Measurements from ENCODE around the gene FBXO22. TPM values are rescaled to one million over a fixed set of nuclear protein-coding genes. Genes with fewer than 3 reads are reported as not detected.

Gene FBXO22
- total RNA-seq, 2 donors from 2014 or later: 8.5 to 10.2 TPM

DNA sequence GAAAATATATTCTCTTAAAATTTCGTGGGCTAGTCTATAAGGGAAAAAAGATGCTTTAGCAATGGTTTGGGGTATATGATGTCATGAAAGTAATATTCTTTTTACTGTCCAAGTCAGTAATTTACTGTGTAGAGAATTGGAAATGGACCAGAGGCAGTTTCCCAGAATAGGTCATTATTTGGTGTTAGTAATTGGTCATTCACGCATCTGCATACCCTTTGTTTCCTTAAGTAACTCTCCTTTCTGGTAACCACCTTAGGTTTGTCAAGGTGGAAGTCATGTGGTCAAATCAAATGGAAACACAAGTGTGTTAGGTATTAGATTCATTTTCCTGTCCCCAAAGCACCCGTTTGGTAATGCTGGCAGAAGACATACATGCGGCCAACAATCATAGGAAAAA, 23.9 kb downstream of the FBXO22 start:
- no peak for DNase-seq (ENCODE audit: low spot score)
- Histone ChIP-seq H3K27me3 (no peaks in the 10 kb centered on the region), H3K9me3 (no peaks in the 10 kb centered on the region), H3K4me3 (no peak overlapping the region), H3K36me3 (peaks cover 4% of the 10 kb centered on the region), H3K27ac (no peak overlapping the region), H3K4me1 (peaks cover 0 to 18% of the 10 kb centered on the region in 2 donors)
- no peak for TF ChIP-seq CTCF (IDR thresholded peaks at IDR 0.05)

GRCh38 chr15:75928680-75929608, 25.3 kb downstream of the FBXO22 start:
- H3K36me3 ChIP-seq: peaks cover 11% of the 10 kb centered on the region
- no peak overlapping the region for H3K27ac ChIP-seq
- no peaks in the 10 kb centered on the region for H3K9me3 ChIP-seq
- no peak for DNase-seq (ENCODE audit: low spot score)
- TF ChIP-seq CTCF (IDR thresholded peaks at IDR 0.05): no peak
- H3K27me3 ChIP-seq: no peaks in the 10 kb centered on the region
- no peak overlapping the region for H3K4me3 ChIP-seq
- H3K4me1 ChIP-seq: peaks cover 0 to 10% of the 10 kb centered on the region in 2 donors

GRCh38 chr15:75929799-75930565, 26.3 kb downstream of the FBXO22 start:
- no peak for DNase-seq (ENCODE audit: low spot score)
- no peak overlapping the region for H3K27ac ChIP-seq
- peaks cover 0 to 9% of the 10 kb centered on the region in 2 donors for H3K4me1 ChIP-seq
- H3K4me3 ChIP-seq: no peak overlapping the region
- TF ChIP-seq CTCF (IDR thresholded peaks at IDR 0.05): no peak
- no peaks in the 10 kb centered on the region for H3K9me3 ChIP-seq
- peaks cover 15% of the 10 kb centered on the region for H3K36me3 ChIP-seq
- no peaks in the 10 kb centered on the region for H3K27me3 ChIP-seq

- no peaks in the 10 kb centered on the region for H3K27me3 ChIP-seq
- H3K4me1 ChIP-seq: no peaks in the 10 kb centered on the region
- no peak overlapping the region for H3K4me3 ChIP-seq
- H3K36me3 ChIP-seq: peaks cover 19% of the 10 kb centered on the region
- no peak for DNase-seq (ENCODE audit: low spot score)
- H3K27ac ChIP-seq: no peak overlapping the region
- H3K9me3 ChIP-seq: no peaks in the 10 kb centered on the region
- no peak for TF ChIP-seq CTCF (IDR thresholded peaks at IDR 0.05)
These were observed 27.2 kb downstream of the FBXO22 start for GRCh38 chr15:75930866-75931265.

- no peak overlapping the region for H3K27ac ChIP-seq
- H3K36me3 ChIP-seq: no peaks in the 10 kb centered on the region
- H3K9me3 ChIP-seq: no peaks in the 10 kb centered on the region
- DNase-seq (ENCODE audit: low spot score): no peak
- TF ChIP-seq CTCF (IDR thresholded peaks at IDR 0.05): no peak
- no peaks in the 10 kb centered on the region for H3K4me1 ChIP-seq
- H3K27me3 ChIP-seq: no peaks in the 10 kb centered on the region
- H3K4me3 ChIP-seq: no peak overlapping the region
These were observed 38.8 kb downstream of the FBXO22 start for GRCh38 chr15:75942464-75942863.
